Measurements from ENCODE around the gene ROR1. TPM values are rescaled to one million over a fixed set of nuclear protein-coding genes. Genes with fewer than 3 reads are reported as not detected.
A peak's percentile ranks its signal among the peaks of the same experiment; 100 is the strongest.

Gene ROR1
- total RNA-seq, 1 experiment from 2014 or later, result 56.3 TPM

DNA sequence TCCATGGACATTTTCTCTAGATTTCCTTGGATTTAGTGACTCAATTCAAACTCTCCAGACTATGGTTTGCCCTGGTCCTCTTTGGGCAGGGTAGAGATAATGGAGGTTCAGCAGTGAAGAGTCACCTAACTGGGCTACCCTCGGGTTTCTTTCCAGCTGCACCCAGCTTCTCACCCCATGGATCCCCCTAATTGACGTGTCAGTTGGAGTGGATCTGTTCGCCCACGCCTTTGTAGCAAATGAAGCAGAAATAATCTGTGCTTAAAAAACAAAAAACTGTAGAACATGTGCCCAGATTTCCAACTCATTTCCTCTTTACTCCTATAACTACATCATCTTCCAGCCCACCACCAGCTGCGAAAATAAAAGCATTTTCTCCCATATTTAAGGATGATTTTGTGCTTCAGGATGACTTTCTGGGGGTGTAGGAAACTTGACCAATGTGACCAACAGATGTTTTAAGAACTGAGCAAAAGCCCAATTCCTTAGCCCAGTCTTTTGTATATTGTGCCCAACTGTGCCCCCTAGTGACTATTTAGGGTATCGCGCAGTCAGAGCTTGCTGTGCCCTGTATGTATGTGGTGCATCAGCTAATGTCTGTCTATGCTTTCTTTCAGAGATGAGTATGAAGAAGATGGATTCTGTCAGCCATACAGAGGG lies 363.1 kb downstream of the ROR1 start:
- POLR2A ChIA-PET, result interaction anchor here (0.7 kb wide), 1 partner anchor 868 kb away, joined by 5 read pairs; no protein-coding TSS in a partner anchor
- peaks cover 27% of the 10 kb centered on the region for H3K36me3 Mint-ChIP-seq
- CTCF ChIA-PET, result interaction anchor here (0.6 to 2.8 kb wide), 48 partner anchors 9 to 565 kb away, joined by 3 to 34 read pairs (median 4); no protein-coding TSS in a partner anchor
- no peak overlapping the region for H3K4me3 Mint-ChIP-seq
- DNase-seq (ENCODE audit: low spot score), result peak; percentile 84
- peaks cover 7% of the 10 kb centered on the region for H3K4me1 Mint-ChIP-seq
- H3K27ac Mint-ChIP-seq, result no peak overlapping the region
- no peaks in the 10 kb centered on the region for H3K9me3 Mint-ChIP-seq
- H3K27me3 Mint-ChIP-seq (ENCODE audit: low read depth), result no peaks in the 10 kb centered on the region
- ATAC-seq, result peak; percentile 92
- no peak for TF ChIP-seq FOXJ3 (CRISPR knock-in tag; IDR thresholded peaks at IDR 0.05; ENCODE audit: borderline replicate concordance)
- TF ChIP-seq, protein P1, sequence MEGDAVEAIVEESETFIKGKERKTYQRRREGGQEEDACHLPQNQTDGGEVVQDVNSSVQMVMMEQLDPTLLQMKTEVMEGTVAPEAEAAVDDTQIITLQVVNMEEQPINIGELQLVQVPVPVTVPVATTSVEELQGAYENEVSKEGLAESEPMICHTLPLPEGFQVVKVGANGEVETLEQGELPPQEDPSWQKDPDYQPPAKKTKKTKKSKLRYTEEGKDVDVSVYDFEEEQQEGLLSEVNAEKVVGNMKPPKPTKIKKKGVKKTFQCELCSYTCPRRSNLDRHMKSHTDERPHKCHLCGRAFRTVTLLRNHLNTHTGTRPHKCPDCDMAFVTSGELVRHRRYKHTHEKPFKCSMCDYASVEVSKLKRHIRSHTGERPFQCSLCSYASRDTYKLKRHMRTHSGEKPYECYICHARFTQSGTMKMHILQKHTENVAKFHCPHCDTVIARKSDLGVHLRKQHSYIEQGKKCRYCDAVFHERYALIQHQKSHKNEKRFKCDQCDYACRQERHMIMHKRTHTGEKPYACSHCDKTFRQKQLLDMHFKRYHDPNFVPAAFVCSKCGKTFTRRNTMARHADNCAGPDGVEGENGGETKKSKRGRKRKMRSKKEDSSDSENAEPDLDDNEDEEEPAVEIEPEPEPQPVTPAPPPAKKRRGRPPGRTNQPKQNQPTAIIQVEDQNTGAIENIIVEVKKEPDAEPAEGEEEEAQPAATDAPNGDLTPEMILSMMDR (IDR thresholded peaks at IDR 0.05), result peak; percentile 90

DNA sequence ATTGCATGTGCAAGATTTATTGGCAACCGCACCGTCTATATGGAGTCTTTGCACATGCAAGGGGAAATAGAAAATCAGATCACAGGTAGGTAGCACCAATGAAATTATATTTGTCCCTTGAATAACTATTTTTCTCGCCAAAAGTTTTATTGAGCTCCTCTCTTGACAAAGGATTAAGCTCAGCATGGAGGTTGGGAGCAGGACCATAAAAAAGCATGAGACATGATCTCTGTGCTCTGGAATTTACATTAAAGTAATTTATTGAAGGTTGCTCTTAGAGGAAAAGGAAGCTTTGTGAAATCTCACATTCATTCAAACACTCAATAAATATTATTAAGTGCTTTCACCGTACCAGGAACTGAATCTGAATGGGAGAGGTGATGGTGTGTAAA lies 363.6 kb downstream of the ROR1 start:
- H3K27me3 Mint-ChIP-seq (ENCODE audit: low read depth), result no peaks in the 10 kb centered on the region
- DNase-seq (ENCODE audit: low spot score), result no peak
- H3K27ac Mint-ChIP-seq, result no peak overlapping the region
- H3K4me3 Mint-ChIP-seq, result no peak overlapping the region
- H3K4me1 Mint-ChIP-seq, result peaks cover 7% of the 10 kb centered on the region
- H3K36me3 Mint-ChIP-seq, result peaks cover 32% of the 10 kb centered on the region
- no peak for ATAC-seq
- ChIA-PET CTCF (interaction anchor here (0.6 to 2.8 kb wide), 48 partner anchors 9 to 566 kb away, joined by 3 to 34 read pairs (median 4); no protein-coding TSS in a partner anchor), POLR2A (no interaction called here)
- no peaks in the 10 kb centered on the region for H3K9me3 Mint-ChIP-seq
- TF ChIP-seq, protein P2, sequence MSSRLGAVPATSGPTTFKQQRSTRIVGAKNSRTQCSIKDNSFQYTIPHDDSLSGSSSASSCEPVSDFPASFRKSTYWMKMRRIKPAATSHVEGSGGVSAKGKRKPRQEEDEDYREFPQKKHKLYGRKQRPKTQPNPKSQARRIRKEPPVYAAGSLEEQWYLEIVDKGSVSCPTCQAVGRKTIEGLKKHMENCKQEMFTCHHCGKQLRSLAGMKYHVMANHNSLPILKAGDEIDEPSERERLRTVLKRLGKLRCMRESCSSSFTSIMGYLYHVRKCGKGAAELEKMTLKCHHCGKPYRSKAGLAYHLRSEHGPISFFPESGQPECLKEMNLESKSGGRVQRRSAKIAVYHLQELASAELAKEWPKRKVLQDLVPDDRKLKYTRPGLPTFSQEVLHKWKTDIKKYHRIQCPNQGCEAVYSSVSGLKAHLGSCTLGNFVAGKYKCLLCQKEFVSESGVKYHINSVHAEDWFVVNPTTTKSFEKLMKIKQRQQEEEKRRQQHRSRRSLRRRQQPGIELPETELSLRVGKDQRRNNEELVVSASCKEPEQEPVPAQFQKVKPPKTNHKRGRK (CRISPR knock-in tag; IDR thresholded peaks at IDR 0.05; ENCODE audit: borderline replicate concordance), result no peak
- TF ChIP-seq, protein P3, sequence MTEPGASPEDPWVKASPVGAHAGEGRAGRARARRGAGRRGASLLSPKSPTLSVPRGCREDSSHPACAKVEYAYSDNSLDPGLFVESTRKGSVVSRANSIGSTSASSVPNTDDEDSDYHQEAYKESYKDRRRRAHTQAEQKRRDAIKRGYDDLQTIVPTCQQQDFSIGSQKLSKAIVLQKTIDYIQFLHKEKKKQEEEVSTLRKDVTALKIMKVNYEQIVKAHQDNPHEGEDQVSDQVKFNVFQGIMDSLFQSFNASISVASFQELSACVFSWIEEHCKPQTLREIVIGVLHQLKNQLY (CRISPR knock-in tag; IDR thresholded peaks at IDR 0.05), result no peak
- TF ChIP-seq GTF2I (CRISPR knock-in tag; conservative IDR thresholded peaks at IDR 0.05) (no peak), IRF2 (CRISPR knock-in tag; IDR thresholded peaks at IDR 0.05; ENCODE audit: borderline replicate concordance, low read depth) (no peak), NFE2L1 (CRISPR knock-in tag; IDR thresholded peaks at IDR 0.05) (no peak), NR3C1 (CRISPR knock-in tag; conservative IDR thresholded peaks at IDR 0.05; ENCODE audit: low read depth) (no peak), NFYB (CRISPR knock-in tag; conservative IDR thresholded peaks at IDR 0.05; ENCODE audit: low read depth) (no peak), JAZF1 (CRISPR knock-in tag; IDR thresholded peaks at IDR 0.05) (no peak), NR2C2 (CRISPR knock-in tag; IDR thresholded peaks at IDR 0.05) (no peak), ZNF138 (CRISPR knock-in tag; conservative IDR thresholded peaks at IDR 0.05) (no peak), ELF4 (CRISPR knock-in tag; IDR thresholded peaks at IDR 0.05; ENCODE audit: low read depth) (no peak)
- TF ChIP-seq, protein P4, sequence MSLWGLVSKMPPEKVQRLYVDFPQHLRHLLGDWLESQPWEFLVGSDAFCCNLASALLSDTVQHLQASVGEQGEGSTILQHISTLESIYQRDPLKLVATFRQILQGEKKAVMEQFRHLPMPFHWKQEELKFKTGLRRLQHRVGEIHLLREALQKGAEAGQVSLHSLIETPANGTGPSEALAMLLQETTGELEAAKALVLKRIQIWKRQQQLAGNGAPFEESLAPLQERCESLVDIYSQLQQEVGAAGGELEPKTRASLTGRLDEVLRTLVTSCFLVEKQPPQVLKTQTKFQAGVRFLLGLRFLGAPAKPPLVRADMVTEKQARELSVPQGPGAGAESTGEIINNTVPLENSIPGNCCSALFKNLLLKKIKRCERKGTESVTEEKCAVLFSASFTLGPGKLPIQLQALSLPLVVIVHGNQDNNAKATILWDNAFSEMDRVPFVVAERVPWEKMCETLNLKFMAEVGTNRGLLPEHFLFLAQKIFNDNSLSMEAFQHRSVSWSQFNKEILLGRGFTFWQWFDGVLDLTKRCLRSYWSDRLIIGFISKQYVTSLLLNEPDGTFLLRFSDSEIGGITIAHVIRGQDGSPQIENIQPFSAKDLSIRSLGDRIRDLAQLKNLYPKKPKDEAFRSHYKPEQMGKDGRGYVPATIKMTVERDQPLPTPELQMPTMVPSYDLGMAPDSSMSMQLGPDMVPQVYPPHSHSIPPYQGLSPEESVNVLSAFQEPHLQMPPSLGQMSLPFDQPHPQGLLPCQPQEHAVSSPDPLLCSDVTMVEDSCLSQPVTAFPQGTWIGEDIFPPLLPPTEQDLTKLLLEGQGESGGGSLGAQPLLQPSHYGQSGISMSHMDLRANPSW (CRISPR knock-in tag; conservative IDR thresholded peaks at IDR 0.05; ENCODE audit: low read depth), result no peak
- TF ChIP-seq, protein P5, sequence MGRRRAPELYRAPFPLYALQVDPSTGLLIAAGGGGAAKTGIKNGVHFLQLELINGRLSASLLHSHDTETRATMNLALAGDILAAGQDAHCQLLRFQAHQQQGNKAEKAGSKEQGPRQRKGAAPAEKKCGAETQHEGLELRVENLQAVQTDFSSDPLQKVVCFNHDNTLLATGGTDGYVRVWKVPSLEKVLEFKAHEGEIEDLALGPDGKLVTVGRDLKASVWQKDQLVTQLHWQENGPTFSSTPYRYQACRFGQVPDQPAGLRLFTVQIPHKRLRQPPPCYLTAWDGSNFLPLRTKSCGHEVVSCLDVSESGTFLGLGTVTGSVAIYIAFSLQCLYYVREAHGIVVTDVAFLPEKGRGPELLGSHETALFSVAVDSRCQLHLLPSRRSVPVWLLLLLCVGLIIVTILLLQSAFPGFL (CRISPR knock-in tag; IDR thresholded peaks at IDR 0.05; ENCODE audit: borderline replicate concordance), result no peak
- TF ChIP-seq, protein P6, sequence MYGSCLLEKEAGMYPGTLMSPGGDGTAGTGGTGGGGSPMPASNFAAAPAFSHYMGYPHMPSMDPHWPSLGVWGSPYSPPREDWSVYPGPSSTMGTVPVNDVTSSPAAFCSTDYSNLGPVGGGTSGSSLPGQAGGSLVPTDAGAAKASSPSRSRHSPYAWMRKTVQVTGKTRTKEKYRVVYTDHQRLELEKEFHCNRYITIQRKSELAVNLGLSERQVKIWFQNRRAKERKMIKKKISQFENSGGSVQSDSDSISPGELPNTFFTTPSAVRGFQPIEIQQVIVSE (CRISPR knock-in tag; IDR thresholded peaks at IDR 0.05; ENCODE audit: borderline replicate concordance), result no peak
- TF ChIP-seq, protein P7, sequence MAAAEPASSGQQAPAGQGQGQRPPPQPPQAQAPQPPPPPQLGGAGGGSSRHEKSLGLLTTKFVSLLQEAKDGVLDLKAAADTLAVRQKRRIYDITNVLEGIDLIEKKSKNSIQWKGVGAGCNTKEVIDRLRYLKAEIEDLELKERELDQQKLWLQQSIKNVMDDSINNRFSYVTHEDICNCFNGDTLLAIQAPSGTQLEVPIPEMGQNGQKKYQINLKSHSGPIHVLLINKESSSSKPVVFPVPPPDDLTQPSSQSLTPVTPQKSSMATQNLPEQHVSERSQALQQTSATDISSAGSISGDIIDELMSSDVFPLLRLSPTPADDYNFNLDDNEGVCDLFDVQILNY (CRISPR knock-in tag; IDR thresholded peaks at IDR 0.05), result no peak
